Measurements from ENCODE around the gene PAXX. TPM values are rescaled to one million over a fixed set of nuclear protein-coding genes. Genes with fewer than 3 reads are reported as not detected.

PAXX gene
- total RNA-seq, 1 donor from 2014 or later, result 15.3 TPM

GRCh38 chr9:136961279-136962065 lies 30.8 kb upstream of the PAXX start:
- peaks cover 12% of the 10 kb centered on the region for H3K27me3 Mint-ChIP-seq (ENCODE audit: low read depth, unreplicated experiment)
- H3K9me3 ChIP-seq (ENCODE audit: insufficient read depth, low read depth, low read length), result no peaks in the 10 kb centered on the region
- H3K36me3 Mint-ChIP-seq (ENCODE audit: low read depth, unreplicated experiment), result no peaks in the 10 kb centered on the region
- no peak overlapping the region for H3K27ac ChIP-seq (ENCODE audit: low read depth, low read length)
- H3K79me2 ChIP-seq (ENCODE audit: insufficient read depth, low read length), result no peaks in the 10 kb centered on the region
- no peak overlapping the region for H3K27ac Mint-ChIP-seq (ENCODE audit: unreplicated experiment)
- no peak overlapping the region for H3K4me3 ChIP-seq (ENCODE audit: insufficient read depth, low read depth, low read length)
- no peak for FAIRE-seq
- peaks cover 4% of the 10 kb centered on the region for H3K4me1 ChIP-seq (ENCODE audit: insufficient read depth, low read length)
- no peaks in the 10 kb centered on the region for H3K27me3 ChIP-seq (ENCODE audit: insufficient read depth, low read length)
- no peak for TF ChIP-seq EZH2 (IDR thresholded peaks at IDR 0.05; ENCODE audit: insufficient read depth, low read length)
- no peak for TF ChIP-seq CTCF (IDR thresholded peaks at IDR 0.05; ENCODE audit: insufficient read depth, low read depth, low read length)
- no peak for DNase-seq (ENCODE audit: low read depth)
- H3K4me1 Mint-ChIP-seq (ENCODE audit: low read depth, unreplicated experiment), result peaks cover 5% of the 10 kb centered on the region
- H4K20me1 ChIP-seq (ENCODE audit: insufficient read depth, low read length), result no peaks in the 10 kb centered on the region
- no peaks in the 10 kb centered on the region for H3K9me3 Mint-ChIP-seq (ENCODE audit: unreplicated experiment)
- no peaks in the 10 kb centered on the region for H3K36me3 ChIP-seq (ENCODE audit: insufficient read depth, low read length)
- H3K4me2 ChIP-seq (ENCODE audit: low read length), result no peak overlapping the region
- H3K9ac ChIP-seq (ENCODE audit: low read length), result no peak overlapping the region
- H3K4me3 Mint-ChIP-seq (ENCODE audit: unreplicated experiment), result no peak overlapping the region
- no peak overlapping the region for H2AFZ ChIP-seq (ENCODE audit: low read depth, low read length)

- Mint-ChIP-seq H3K4me1 (ENCODE audit: low read depth, unreplicated experiment) (peaks cover 5% of the 10 kb centered on the region), H3K4me3 (ENCODE audit: unreplicated experiment) (no peak overlapping the region), H3K9me3 (ENCODE audit: unreplicated experiment) (no peaks in the 10 kb centered on the region), H3K27ac (ENCODE audit: unreplicated experiment) (no peak overlapping the region), H3K27me3 (ENCODE audit: low read depth, unreplicated experiment) (peaks cover 12% of the 10 kb centered on the region), H3K36me3 (ENCODE audit: low read depth, unreplicated experiment) (no peaks in the 10 kb centered on the region)
- H2AFZ ChIP-seq (ENCODE audit: low read depth, low read length), result no peak overlapping the region
- FAIRE-seq (no peak), DNase-seq (ENCODE audit: low read depth) (no peak)
- H3K27ac ChIP-seq (ENCODE audit: low read depth, low read length), result no peak overlapping the region
- H4K20me1 ChIP-seq (ENCODE audit: insufficient read depth, low read length), result no peaks in the 10 kb centered on the region
- no peak overlapping the region for H3K4me2 ChIP-seq (ENCODE audit: low read length)
- TF ChIP-seq CTCF (IDR thresholded peaks at IDR 0.05; ENCODE audit: insufficient read depth, low read depth, low read length) (no peak), EZH2 (IDR thresholded peaks at IDR 0.05; ENCODE audit: insufficient read depth, low read length) (no peak)
- no peaks in the 10 kb centered on the region for H3K79me2 ChIP-seq (ENCODE audit: insufficient read depth, low read length)
- no peak overlapping the region for H3K9ac ChIP-seq (ENCODE audit: low read length)
- H3K4me3 ChIP-seq (ENCODE audit: insufficient read depth, low read depth, low read length), result no peak overlapping the region
- H3K4me1 ChIP-seq (ENCODE audit: insufficient read depth, low read length), result peaks cover 4% of the 10 kb centered on the region
- H3K27me3 ChIP-seq (ENCODE audit: insufficient read depth, low read length), result no peaks in the 10 kb centered on the region
- no peaks in the 10 kb centered on the region for H3K36me3 ChIP-seq (ENCODE audit: insufficient read depth, low read length)
- no peaks in the 10 kb centered on the region for H3K9me3 ChIP-seq (ENCODE audit: insufficient read depth, low read depth, low read length)
Measured at GRCh38 chr9:136962163-136962562, 30.1 kb upstream of the PAXX start.

GRCh38 chr9:136962701-136963248 lies 29.4 kb upstream of the PAXX start:
- H3K9me3 Mint-ChIP-seq (ENCODE audit: unreplicated experiment), result no peaks in the 10 kb centered on the region
- no peaks in the 10 kb centered on the region for H3K27me3 ChIP-seq (ENCODE audit: insufficient read depth, low read length)
- no peak for FAIRE-seq
- H3K27me3 Mint-ChIP-seq (ENCODE audit: low read depth, unreplicated experiment), result peaks cover 12% of the 10 kb centered on the region
- H3K4me1 Mint-ChIP-seq (ENCODE audit: low read depth, unreplicated experiment), result peaks cover 5% of the 10 kb centered on the region
- H4K20me1 ChIP-seq (ENCODE audit: insufficient read depth, low read length), result no peaks in the 10 kb centered on the region
- peaks cover 4% of the 10 kb centered on the region for H3K4me1 ChIP-seq (ENCODE audit: insufficient read depth, low read length)
- H3K4me3 ChIP-seq (ENCODE audit: insufficient read depth, low read depth, low read length), result no peak overlapping the region
- no peak overlapping the region for H3K27ac Mint-ChIP-seq (ENCODE audit: unreplicated experiment)
- TF ChIP-seq EZH2 (IDR thresholded peaks at IDR 0.05; ENCODE audit: insufficient read depth, low read length), result no peak
- TF ChIP-seq CTCF (IDR thresholded peaks at IDR 0.05; ENCODE audit: insufficient read depth, low read depth, low read length), result no peak
- H3K9me3 ChIP-seq (ENCODE audit: insufficient read depth, low read depth, low read length), result no peaks in the 10 kb centered on the region
- no peak overlapping the region for H3K9ac ChIP-seq (ENCODE audit: low read length)
- H3K4me3 Mint-ChIP-seq (ENCODE audit: unreplicated experiment), result no peak overlapping the region
- H3K4me2 ChIP-seq (ENCODE audit: low read length), result no peak overlapping the region
- no peaks in the 10 kb centered on the region for H3K36me3 Mint-ChIP-seq (ENCODE audit: low read depth, unreplicated experiment)
- H3K36me3 ChIP-seq (ENCODE audit: insufficient read depth, low read length), result no peaks in the 10 kb centered on the region
- no peak for DNase-seq (ENCODE audit: low read depth)
- no peak overlapping the region for H3K27ac ChIP-seq (ENCODE audit: low read depth, low read length)
- no peaks in the 10 kb centered on the region for H3K79me2 ChIP-seq (ENCODE audit: insufficient read depth, low read length)
- H2AFZ ChIP-seq (ENCODE audit: low read depth, low read length), result no peak overlapping the region

Measured in astrocyte (in vitro differentiated cells and primary cell).